Measurements from ENCODE around the gene ALDH1A1.

ALDH1A1 gene

DNA sequence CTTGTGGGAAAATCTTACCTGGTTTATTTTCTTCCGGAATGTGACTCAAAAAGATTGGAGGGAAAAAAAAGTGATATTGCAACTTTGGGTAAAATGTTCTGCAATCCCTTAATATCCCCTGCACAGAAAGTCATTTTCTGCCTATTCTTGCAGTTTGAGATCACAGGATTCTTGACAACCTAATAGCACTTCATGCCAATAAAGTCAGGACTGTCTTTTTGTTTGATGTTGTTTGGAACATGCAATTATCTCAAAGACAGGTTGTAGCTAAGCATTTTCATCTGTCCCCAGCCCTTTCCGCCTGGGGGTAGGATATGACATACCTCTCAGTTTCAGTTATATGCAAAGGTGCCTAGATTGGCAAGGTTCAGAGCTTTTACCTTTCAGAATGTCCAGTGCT, 63.9 kb downstream of the ALDH1A1 start:
- TF ChIP-seq, protein P1, sequence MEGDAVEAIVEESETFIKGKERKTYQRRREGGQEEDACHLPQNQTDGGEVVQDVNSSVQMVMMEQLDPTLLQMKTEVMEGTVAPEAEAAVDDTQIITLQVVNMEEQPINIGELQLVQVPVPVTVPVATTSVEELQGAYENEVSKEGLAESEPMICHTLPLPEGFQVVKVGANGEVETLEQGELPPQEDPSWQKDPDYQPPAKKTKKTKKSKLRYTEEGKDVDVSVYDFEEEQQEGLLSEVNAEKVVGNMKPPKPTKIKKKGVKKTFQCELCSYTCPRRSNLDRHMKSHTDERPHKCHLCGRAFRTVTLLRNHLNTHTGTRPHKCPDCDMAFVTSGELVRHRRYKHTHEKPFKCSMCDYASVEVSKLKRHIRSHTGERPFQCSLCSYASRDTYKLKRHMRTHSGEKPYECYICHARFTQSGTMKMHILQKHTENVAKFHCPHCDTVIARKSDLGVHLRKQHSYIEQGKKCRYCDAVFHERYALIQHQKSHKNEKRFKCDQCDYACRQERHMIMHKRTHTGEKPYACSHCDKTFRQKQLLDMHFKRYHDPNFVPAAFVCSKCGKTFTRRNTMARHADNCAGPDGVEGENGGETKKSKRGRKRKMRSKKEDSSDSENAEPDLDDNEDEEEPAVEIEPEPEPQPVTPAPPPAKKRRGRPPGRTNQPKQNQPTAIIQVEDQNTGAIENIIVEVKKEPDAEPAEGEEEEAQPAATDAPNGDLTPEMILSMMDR (IDR thresholded peaks at IDR 0.05; ENCODE audit: insufficient read depth, missing control alignments): no peak
- FAIRE-seq: no peak
- DNase-seq (ENCODE audit: insufficient read length, low spot score): no peak

DNA sequence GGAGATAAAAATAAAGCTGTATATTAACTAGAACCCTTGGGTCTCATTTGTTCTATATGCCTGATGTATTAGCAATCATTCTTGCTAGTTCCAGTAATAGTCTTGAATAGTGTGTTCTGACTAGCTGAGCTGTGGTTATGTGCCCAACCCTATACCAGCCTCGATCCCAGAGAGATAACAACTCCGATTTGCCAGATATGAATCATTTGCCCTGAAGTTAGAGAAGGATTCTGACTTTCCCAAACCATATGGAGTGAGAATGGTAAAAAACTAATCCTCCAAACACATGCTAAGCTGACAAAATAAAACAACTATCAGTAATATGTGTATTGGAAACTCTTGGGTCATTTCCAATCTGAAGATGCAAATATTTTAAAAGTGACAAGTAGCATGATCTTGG, 64.8 kb downstream of the ALDH1A1 start:
- DNase-seq (ENCODE audit: insufficient read length, low spot score) (no peak), FAIRE-seq (no peak)
- TF ChIP-seq, protein P1 (IDR thresholded peaks at IDR 0.05; ENCODE audit: insufficient read depth, missing control alignments): no peak

DNA sequence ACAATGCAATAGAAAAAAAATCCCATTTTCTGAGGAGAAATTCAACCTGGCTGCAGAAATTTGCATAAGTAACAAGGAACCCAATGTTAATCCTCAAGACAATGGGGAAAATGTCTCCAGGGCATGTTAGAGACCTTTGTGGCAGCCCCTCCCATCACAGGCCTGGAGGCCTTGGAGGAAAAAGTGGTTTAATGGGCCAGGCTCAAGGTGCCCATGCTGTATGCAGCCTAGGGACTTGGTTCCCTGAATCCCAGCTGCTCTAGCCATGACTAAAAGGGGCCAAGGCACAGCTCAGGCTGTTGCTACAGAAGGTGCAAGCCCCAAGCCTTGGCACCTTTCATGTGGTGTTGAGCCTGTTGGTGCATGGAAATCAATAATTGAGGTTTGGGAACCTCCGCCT, 66.5 kb downstream of the ALDH1A1 start:
- FAIRE-seq (no peak), DNase-seq (ENCODE audit: insufficient read length, low spot score) (no peak)
- TF ChIP-seq, protein P1 (IDR thresholded peaks at IDR 0.05; ENCODE audit: insufficient read depth, missing control alignments): no peak

DNA sequence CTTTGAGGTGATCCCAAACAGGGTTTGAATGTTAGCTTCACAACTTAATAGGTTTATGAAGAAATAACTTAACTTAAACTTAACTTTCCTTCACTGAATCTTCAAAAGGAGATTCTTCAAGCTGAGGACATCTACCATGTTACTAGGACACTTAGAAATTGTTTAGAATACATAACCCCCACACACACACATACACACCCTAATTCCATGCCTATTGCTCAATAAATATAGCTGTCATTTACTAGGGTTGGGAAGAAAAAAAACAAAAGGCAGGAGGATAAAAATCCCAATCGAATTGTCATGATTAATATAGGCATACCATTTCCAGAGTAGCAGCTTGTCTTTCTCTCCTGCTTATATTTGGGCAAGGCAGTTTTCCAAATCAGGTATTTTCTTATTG, 68.3 kb downstream of the ALDH1A1 start:
- FAIRE-seq (no peak), DNase-seq (ENCODE audit: insufficient read length, low spot score) (no peak)
- TF ChIP-seq, protein P1 (IDR thresholded peaks at IDR 0.05; ENCODE audit: insufficient read depth, missing control alignments): no peak

DNA sequence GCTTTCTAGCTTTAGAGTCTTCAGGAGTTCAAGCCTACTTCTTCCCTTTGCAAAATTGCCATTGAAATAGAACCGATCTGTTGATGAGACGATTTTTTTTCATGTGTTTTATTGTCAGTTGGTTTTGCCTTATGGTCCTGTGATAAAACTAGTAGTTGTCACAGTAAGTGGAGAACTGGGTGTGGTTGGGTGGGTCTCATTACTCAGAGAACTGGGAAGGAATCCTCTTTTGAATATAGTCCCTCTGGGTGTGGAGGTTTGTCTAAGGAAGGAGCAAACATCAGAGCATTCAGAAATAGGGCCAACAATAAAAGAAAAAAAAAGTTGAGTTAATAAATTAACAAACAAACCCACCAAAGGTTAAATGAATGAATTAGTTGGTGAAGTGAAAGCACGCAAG, 69.0 kb downstream of the ALDH1A1 start:
- FAIRE-seq (no peak), DNase-seq (ENCODE audit: insufficient read length, low spot score) (no peak)
- TF ChIP-seq, protein P1 (IDR thresholded peaks at IDR 0.05; ENCODE audit: insufficient read depth, missing control alignments): no peak

DNA sequence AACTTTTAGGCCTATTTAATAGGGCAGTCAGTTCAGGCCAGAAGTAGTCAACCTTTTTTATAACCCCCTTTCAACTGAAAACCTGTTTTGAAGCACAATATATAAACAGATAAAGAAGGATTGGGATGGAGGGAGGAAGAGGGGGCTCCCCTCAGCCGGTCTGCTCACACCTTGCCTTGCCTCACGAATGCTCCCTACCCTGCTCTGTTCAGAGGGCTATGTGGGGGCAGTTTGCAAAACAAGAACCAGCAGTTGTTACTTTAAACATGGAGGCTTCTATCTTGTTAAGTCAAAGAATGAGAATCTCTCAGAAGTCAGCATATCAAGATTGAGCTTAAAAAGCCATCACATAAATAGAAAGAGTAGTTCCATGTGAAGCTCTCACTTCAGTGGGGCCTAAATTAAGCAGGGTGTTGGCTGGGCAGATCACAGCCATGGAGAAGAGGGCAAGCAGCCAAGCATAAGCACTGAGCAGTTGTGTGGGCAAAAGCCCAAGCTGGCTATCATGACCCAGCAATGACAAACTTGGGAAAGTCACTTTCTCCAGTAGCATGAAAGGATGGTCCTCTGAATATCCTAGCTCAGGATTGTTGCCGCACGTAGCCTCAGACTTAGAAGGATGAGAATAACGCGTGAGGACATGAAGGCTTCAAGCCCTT, 70.6 kb downstream of the ALDH1A1 start:
- no peak for DNase-seq (ENCODE audit: insufficient read length, low spot score)
- TF ChIP-seq, protein P1 (IDR thresholded peaks at IDR 0.05; ENCODE audit: insufficient read depth, missing control alignments): no peak
- FAIRE-seq: no peak

DNA sequence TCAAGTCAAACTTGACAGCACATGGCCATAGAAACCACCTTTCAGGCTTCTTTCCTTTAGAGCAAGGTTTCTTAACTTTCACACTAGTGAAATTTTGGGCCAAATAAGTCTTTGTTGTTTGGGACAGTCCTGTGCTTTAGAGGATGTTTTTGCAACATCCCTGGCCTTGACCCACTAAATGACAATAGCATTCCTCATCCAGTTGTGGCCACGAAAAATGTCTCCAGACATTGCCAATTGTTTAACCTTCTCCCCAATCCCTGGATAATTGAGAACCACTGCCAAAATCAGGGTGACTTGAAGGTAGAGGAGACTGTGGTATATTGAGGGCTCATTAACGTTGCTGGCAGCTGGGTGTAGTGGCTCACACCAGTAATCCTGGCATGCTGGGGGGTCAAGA, 72.0 kb downstream of the ALDH1A1 start:
- FAIRE-seq (no peak), DNase-seq (ENCODE audit: insufficient read length, low spot score) (no peak)
- TF ChIP-seq, protein P1 (IDR thresholded peaks at IDR 0.05; ENCODE audit: insufficient read depth, missing control alignments): no peak

Measured in D721Med (cell line).